Activated naive CD8-positive, alpha-beta T cell treated with anti-CD3 and anti-CD28 coated beads, Interleukin-2, amount 50 U/mL, for 16 hours (primary cell): ENCODE results near the gene PAK4.

Source experiments
- DNase-seq: peaks from one replicate; pipeline ENCODE4 v3.0.0-alpha.2; 2020; ENCODE audit warnings: low read depth, low spot score

PAK4 gene

GRCh38 chr19:39180749-39181148 lies 55.2 kb downstream of the PAK4 start:
- DNase-seq, result no peak

GRCh38 chr19:39181500-39182173 lies 56.1 kb downstream of the PAK4 start:
- no peak for DNase-seq

GRCh38 chr19:39182174-39182505 lies 56.6 kb downstream of the PAK4 start:
- no peak for DNase-seq

GRCh38 chr19:39183104-39183503 lies 57.5 kb downstream of the PAK4 start:
- no peak for DNase-seq

GRCh38 chr19:39186391-39186790 lies 60.8 kb downstream of the PAK4 start:
- DNase-seq, result no peak

- no peak for DNase-seq
Measured at GRCh38 chr19:39187552-39187943, 62.0 kb downstream of the PAK4 start.

- DNase-seq, result no peak
Measured at GRCh38 chr19:39188960-39189359, 63.4 kb downstream of the PAK4 start.

- DNase-seq, result no peak
Measured at GRCh38 chr19:39190768-39191167, 65.2 kb downstream of the PAK4 start.

GRCh38 chr19:39192846-39193245 lies 67.3 kb downstream of the PAK4 start:
- no peak for DNase-seq

GRCh38 chr19:39193803-39194202 lies 68.2 kb downstream of the PAK4 start:
- no peak for DNase-seq

- no peak for DNase-seq
Measured at GRCh38 chr19:39194832-39195542, 69.4 kb downstream of the PAK4 start.

GRCh38 chr19:39195755-39196154 lies 70.2 kb downstream of the PAK4 start:
- DNase-seq, result no peak

GRCh38 chr19:39196320-39196719 lies 70.7 kb downstream of the PAK4 start:
- no peak for DNase-seq

- DNase-seq, result no peak
Measured at GRCh38 chr19:39196860-39197562, 71.4 kb downstream of the PAK4 start, which contains the start of gene NCCRP1. NCCRP1 (plus strand) TSS chr19:39196964; CDS start chr19:39196983, 19 bp downstream.

- DNase-seq, result no peak
Measured at GRCh38 chr19:39197808-39198207, 72.2 kb downstream of the PAK4 start.

- DNase-seq, result no peak
Measured at GRCh38 chr19:39199025-39199424, 73.4 kb downstream of the PAK4 start.

GRCh38 chr19:39200066-39200802 lies 74.6 kb downstream of the PAK4 start:
- no peak for DNase-seq

- no peak for DNase-seq
Measured at GRCh38 chr19:39200803-39201115, 75.2 kb downstream of the PAK4 start.

- no peak for DNase-seq
Measured at GRCh38 chr19:39202998-39203355, 77.4 kb downstream of the PAK4 start.

- DNase-seq, result no peak
Measured at GRCh38 chr19:39203372-39204341, 78.1 kb downstream of the PAK4 start, which contains the start of gene SYCN. SYCN (minus strand) TSS chr19:39204263; CDS start chr19:39204254, 9 bp downstream.

- DNase-seq, result no peak
Measured at GRCh38 chr19:39205449-39205764, 79.8 kb downstream of the PAK4 start.
